Measurements from ENCODE around the gene SNX14.
"Not testable (repeated sequence)": the region's sequence is repeated elsewhere in the genome, so short reads cannot be mapped to it uniquely, and the experiment has no call there.

The SNX14 gene

GRCh38 chr6:85585741-85586140 lies 7.9 kb downstream of the SNX14 start:
- no peak for TF ChIP-seq RARB (CRISPR knock-in tag; IDR thresholded peaks at IDR 0.05)
- TF ChIP-seq OSR1 (CRISPR knock-in tag; IDR thresholded peaks at IDR 0.05): no peak
- no peak for ATAC-seq

- not testable (repeated sequence) for ATAC-seq
These were observed 10.8 kb downstream of the SNX14 start for GRCh38 chr6:85582832-85583231.

DNA sequence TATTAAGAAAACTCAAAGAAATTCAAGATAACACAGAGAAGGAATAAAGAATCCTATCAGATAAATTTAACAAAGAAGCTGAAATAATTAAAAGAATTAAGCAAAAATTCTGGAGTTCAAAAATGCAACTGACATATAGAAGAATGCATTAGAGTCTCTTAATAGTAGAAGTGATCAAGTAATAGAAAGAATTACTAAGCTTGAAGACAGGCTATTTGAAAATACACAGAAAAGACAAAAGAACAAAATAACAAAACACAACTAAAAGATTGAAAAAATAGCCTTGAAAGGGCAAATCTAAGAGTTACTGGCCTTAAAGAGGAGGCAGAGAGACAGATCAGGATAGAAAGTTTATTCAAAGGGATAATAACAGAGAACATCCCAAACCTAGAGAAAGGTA lies 12.1 kb downstream of the SNX14 start:
- TF ChIP-seq RARB (CRISPR knock-in tag; IDR thresholded peaks at IDR 0.05) (no peak), TSHZ2 (CRISPR knock-in tag; IDR thresholded peaks at IDR 0.05) (no peak), ZNF8 (CRISPR knock-in tag; IDR thresholded peaks at IDR 0.05) (no peak), ISL1 (CRISPR knock-in tag; IDR thresholded peaks at IDR 0.05) (no peak), CSDC2 (CRISPR knock-in tag; IDR thresholded peaks at IDR 0.05) (no peak), TCF4 (CRISPR knock-in tag; IDR thresholded peaks at IDR 0.05; ENCODE audit: borderline replicate concordance) (no peak), ZFP3 (CRISPR knock-in tag; IDR thresholded peaks at IDR 0.05) (no peak), PPARA (CRISPR knock-in tag; IDR thresholded peaks at IDR 0.05; ENCODE audit: borderline replicate concordance) (no peak), ZFP30 (CRISPR knock-in tag; IDR thresholded peaks at IDR 0.05) (no peak), ARNTL (CRISPR knock-in tag; IDR thresholded peaks at IDR 0.05; ENCODE audit: borderline replicate concordance, low read depth) (no peak)
- TF ChIP-seq, protein P1, sequence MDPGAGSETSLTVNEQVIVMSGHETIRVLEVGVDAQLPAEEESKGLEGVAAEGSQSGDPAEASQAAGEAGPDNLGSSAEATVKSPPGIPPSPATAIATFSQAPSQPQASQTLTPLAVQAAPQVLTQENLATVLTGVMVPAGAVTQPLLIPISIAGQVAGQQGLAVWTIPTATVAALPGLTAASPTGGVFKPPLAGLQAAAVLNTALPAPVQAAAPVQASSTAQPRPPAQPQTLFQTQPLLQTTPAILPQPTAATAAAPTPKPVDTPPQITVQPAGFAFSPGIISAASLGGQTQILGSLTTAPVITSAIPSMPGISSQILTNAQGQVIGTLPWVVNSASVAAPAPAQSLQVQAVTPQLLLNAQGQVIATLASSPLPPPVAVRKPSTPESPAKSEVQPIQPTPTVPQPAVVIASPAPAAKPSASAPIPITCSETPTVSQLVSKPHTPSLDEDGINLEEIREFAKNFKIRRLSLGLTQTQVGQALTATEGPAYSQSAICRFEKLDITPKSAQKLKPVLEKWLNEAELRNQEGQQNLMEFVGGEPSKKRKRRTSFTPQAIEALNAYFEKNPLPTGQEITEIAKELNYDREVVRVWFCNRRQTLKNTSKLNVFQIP (CRISPR knock-in tag; IDR thresholded peaks at IDR 0.05; ENCODE audit: borderline replicate concordance, low read depth): no peak
- no peak for ATAC-seq

GRCh38 chr6:85580878-85581267 lies 12.8 kb downstream of the SNX14 start:
- peak; percentile 45; the same call in 1 of the 3 replicates for ATAC-seq

GRCh38 chr6:85580118-85580877 lies 13.4 kb downstream of the SNX14 start:
- TF ChIP-seq, protein P2, sequence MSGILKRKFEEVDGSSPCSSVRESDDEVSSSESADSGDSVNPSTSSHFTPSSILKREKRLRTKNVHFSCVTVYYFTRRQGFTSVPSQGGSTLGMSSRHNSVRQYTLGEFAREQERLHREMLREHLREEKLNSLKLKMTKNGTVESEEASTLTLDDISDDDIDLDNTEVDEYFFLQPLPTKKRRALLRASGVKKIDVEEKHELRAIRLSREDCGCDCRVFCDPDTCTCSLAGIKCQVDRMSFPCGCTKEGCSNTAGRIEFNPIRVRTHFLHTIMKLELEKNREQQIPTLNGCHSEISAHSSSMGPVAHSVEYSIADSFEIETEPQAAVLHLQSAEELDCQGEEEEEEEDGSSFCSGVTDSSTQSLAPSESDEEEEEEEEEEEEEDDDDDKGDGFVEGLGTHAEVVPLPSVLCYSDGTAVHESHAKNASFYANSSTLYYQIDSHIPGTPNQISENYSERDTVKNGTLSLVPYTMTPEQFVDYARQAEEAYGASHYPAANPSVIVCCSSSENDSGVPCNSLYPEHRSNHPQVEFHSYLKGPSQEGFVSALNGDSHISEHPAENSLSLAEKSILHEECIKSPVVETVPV (CRISPR knock-in tag; IDR thresholded peaks at IDR 0.05): no peak
- TF ChIP-seq, protein P1 (CRISPR knock-in tag; IDR thresholded peaks at IDR 0.05; ENCODE audit: borderline replicate concordance, low read depth): no peak
- TF ChIP-seq ESRRG (CRISPR knock-in tag; IDR thresholded peaks at IDR 0.05) (no peak), ZFP3 (CRISPR knock-in tag; IDR thresholded peaks at IDR 0.05) (no peak), OSR1 (CRISPR knock-in tag; IDR thresholded peaks at IDR 0.05) (no peak), TSHZ2 (CRISPR knock-in tag; IDR thresholded peaks at IDR 0.05) (no peak), TCF4 (CRISPR knock-in tag; IDR thresholded peaks at IDR 0.05; ENCODE audit: borderline replicate concordance) (no peak)
- ATAC-seq: no peak

More at GRCh38 chr6:85580878-85581267, 12.8 kb downstream of the SNX14 start:
- TF ChIP-seq, protein P3, sequence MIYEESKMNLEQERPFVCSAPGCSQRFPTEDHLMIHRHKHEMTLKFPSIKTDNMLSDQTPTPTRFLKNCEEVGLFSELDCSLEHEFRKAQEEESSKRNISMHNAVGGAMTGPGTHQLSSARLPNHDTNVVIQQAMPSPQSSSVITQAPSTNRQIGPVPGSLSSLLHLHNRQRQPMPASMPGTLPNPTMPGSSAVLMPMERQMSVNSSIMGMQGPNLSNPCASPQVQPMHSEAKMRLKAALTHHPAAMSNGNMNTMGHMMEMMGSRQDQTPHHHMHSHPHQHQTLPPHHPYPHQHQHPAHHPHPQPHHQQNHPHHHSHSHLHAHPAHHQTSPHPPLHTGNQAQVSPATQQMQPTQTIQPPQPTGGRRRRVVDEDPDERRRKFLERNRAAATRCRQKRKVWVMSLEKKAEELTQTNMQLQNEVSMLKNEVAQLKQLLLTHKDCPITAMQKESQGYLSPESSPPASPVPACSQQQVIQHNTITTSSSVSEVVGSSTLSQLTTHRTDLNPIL (CRISPR knock-in tag; IDR thresholded peaks at IDR 0.05; ENCODE audit: low read depth): no peak
- TF ChIP-seq BACH2 (CRISPR knock-in tag; IDR thresholded peaks at IDR 0.05; ENCODE audit: borderline replicate concordance): no peak
- TF ChIP-seq, protein P4, sequence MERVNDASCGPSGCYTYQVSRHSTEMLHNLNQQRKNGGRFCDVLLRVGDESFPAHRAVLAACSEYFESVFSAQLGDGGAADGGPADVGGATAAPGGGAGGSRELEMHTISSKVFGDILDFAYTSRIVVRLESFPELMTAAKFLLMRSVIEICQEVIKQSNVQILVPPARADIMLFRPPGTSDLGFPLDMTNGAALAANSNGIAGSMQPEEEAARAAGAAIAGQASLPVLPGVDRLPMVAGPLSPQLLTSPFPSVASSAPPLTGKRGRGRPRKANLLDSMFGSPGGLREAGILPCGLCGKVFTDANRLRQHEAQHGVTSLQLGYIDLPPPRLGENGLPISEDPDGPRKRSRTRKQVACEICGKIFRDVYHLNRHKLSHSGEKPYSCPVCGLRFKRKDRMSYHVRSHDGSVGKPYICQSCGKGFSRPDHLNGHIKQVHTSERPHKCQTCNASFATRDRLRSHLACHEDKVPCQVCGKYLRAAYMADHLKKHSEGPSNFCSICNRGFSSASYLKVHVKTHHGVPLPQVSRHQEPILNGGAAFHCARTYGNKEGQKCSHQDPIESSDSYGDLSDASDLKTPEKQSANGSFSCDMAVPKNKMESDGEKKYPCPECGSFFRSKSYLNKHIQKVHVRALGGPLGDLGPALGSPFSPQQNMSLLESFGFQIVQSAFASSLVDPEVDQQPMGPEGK (CRISPR knock-in tag; IDR thresholded peaks at IDR 0.05; ENCODE audit: borderline replicate concordance): no peak
- no peak for TF ChIP-seq ARNTL (CRISPR knock-in tag; IDR thresholded peaks at IDR 0.05; ENCODE audit: borderline replicate concordance, low read depth)
- TF ChIP-seq RARB (CRISPR knock-in tag; IDR thresholded peaks at IDR 0.05): no peak
- no peak for TF ChIP-seq ZFP30 (CRISPR knock-in tag; IDR thresholded peaks at IDR 0.05)
- no peak for TF ChIP-seq GLIS3 (CRISPR knock-in tag; IDR thresholded peaks at IDR 0.05)
- TF ChIP-seq ZC3H10 (CRISPR knock-in tag; IDR thresholded peaks at IDR 0.05): no peak
- no peak for TF ChIP-seq ISL1 (CRISPR knock-in tag; IDR thresholded peaks at IDR 0.05)
- no peak for TF ChIP-seq TOX (CRISPR knock-in tag; IDR thresholded peaks at IDR 0.05; ENCODE audit: borderline replicate concordance)
